Uterus (tissue), 2 donors: ENCODE measurements around the gene RNF208.

ENCODE experiments used
- POLR2A ChIP-seq, 2 donors: fragments of 450-650 bp; IDR thresholded peaks; one replicate each; pipeline ENCODE4 v1.6.1; 2016; ENCODE audit warnings: antibody characterized with exemption in 2 of 2, mild to moderate bottlenecking in 1 of 2, moderate library complexity in 1 of 2
- TF ChIP-seq, protein P1 (sequence below), 4 experiments: fragments of 200-600 bp in 2 of 4; fragments of 450-650 bp in 2 of 4; sonication (generic) in 2 of 4; IDR thresholded peaks; one replicate each; pipeline ENCODE4 v1.5.1; 2016 to 2019; ENCODE audit warnings: antibody characterized with exemption in 4 of 4, mild to moderate bottlenecking in 2 of 4, moderate library complexity in 1 of 4

DNA sequence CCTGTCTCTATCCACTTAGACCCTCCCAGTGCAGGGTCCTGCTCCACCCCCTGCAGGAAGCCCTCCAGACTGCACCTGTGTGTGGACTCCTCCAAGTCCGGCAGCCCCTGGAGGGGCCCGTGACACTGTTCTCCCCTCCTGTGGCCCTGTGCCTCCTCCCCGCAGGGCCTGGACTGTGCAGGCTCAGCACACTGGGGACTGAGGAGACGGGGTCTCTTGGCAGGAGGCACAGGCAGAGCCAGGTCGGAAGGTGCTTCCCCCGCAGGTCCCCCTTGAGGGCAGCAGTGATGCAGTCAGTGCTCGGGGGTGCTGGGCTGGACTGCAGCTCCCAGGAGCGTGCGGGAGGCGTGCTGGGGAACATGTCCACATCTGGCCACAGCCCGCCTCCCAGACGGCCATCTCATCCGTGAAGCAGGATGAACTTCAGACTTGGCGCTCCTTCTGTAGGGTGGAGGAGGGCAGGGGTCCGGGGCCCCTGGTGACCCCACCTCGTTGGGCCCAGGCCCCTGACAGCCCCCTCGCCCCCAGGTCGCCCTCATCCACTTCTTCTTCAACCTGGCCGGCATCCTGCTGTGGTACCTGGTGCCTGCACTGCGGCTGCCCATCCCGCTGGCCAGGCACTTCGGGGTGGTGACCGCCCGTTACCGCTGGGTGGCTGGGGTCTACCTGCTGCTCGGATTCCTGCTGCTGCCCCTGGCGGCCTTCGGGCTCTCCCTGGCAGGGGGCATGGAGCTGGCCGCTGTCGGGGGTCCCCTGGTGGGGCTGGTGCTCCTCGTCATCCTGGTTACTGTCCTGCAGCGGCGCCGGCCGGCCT, 13.6 kb upstream of the RNF208 start:
- TF ChIP-seq, protein P1, sequence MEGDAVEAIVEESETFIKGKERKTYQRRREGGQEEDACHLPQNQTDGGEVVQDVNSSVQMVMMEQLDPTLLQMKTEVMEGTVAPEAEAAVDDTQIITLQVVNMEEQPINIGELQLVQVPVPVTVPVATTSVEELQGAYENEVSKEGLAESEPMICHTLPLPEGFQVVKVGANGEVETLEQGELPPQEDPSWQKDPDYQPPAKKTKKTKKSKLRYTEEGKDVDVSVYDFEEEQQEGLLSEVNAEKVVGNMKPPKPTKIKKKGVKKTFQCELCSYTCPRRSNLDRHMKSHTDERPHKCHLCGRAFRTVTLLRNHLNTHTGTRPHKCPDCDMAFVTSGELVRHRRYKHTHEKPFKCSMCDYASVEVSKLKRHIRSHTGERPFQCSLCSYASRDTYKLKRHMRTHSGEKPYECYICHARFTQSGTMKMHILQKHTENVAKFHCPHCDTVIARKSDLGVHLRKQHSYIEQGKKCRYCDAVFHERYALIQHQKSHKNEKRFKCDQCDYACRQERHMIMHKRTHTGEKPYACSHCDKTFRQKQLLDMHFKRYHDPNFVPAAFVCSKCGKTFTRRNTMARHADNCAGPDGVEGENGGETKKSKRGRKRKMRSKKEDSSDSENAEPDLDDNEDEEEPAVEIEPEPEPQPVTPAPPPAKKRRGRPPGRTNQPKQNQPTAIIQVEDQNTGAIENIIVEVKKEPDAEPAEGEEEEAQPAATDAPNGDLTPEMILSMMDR (IDR thresholded peaks at IDR 0.05), result no peak
- no peak for TF ChIP-seq POLR2A (IDR thresholded peaks at IDR 0.05)
